SHP77 treated with DMSO at 0.1 percent for 48 hours (cell line): Measurements from ENCODE around the gene LYPD6.

Experiments
- DNase-seq: peaks from one replicate; lab custom pipeline; 2025; lab: John Stamatoyannopoulos, UW

LYPD6 gene

DNA sequence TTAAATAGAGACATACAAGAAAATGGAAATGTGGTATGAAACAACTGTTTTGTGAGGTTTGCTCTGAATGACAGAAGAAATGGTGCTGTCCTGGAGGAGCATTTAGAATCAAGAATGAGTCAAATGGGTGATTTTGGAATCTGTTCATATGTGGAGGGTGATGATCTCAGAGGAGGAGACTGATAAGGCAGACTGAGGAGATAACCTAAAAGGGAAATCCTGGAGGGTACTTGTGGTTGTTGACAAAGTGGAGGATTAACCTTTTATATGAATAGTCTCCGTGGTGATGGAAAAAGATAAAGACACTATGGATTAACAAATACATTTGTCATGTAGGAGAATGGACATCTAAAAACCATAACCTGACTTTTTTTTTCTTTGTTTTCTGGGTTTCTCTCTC, 183.1 kb downstream of the LYPD6 start:
- DNase-seq = no peak
